GM21526 (cell line): ENCODE data around the gene KIF4A.
A peak's percentile ranks its signal among the peaks of the same experiment; 100 is the strongest.
"Not testable (repeated sequence)": the region's sequence is repeated elsewhere in the genome, so short reads cannot be mapped to it uniquely, and the experiment has no call there.

Experiments used
- ATAC-seq: cut with Tn5 transposase; IDR thresholded peaks from one replicate; pipeline ENCODE4 v1.9.1; 2021; ENCODE audit warnings: moderate library complexity; ENCODE audit not compliant: unreplicated experiment, low FRiP score

The KIF4A gene

DNA sequence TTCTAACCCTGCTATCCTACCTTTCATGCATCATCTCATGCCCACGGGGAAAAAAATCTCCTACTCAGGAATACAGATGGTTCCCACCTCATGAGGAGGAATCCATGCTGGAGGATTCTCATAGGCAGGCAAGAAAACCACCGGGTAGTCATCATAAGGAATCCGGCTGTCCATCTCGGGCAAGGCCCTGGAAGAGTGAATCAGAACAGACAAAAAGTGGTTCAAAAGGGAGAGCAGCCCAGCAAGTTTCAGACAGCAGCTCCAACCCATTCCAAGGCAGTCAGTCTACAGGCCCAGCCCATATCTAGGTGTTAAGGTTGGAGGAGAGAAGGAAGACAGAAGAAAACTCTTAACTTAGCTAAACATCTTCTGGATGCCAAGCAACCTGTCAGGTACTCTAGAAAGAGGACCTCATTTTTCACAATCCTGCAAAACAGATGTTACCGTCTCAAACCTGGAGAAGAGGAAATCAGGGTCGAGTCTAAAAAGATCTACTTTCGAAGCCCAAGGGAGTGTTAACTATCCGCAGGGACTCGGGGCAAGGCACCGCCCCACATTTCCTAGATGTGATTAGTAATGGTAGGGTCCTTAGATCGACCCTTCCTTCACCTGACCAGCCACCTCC is 624 bp upstream of the KIF4A start:
- peak; percentile 28 for ATAC-seq

DNA sequence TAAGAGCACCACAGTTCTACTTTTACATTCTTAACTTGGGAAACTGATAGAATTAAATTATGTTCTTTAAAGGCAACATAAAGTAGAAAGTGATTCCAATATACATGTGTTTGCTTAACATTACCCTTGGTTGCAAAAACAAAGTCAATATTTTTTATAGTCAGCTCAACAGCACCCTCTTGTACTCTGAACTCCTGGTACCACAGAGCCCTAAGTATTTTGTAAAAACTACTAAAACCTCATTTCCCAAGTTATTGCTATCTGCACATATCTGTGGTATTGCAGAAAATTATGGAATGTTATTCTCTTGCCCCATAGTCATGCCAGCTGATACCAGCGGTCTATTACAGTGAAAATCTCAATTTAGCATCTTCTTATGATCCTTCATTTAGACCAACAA is 2.9 kb downstream of the KIF4A start:
- ATAC-seq, result no peak

DNA sequence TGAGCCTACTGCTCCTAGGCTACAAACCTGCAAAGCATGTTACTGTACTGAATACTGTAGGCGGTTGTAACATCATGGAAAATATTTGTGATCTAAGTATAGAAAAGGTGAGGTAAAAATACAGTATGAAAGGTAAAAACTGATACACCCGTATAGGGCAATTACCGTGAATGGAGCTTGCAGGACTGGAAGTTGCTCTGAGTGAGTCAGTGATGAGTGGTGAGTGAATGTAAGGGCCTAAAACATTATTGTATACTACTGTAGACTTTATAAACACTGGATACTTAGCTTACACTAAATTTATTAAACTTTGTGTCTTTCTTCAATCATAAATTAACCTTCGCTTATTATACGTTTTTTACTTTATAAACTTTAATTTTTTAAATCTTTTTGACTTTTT is 3.7 kb downstream of the KIF4A start:
- no peak for ATAC-seq

DNA sequence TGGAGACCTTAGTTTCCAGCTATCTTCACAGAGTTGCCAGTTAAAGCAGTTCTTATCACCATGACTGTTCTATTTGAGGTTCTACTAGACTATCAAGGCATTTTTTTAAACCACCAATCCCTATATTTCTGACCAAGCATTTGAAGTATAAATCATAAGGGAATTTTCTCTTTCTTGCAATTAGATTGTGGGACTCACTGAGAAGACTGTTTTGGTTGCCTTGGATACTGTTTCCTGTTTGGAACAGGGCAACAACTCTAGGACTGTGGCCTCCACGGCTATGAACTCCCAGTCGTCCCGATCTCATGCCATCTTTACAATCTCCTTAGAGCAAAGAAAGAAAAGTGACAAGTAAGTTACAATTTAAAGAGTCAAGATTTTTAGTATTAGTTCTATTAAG is 11.8 kb downstream of the KIF4A start:
- ATAC-seq, result no peak

DNA sequence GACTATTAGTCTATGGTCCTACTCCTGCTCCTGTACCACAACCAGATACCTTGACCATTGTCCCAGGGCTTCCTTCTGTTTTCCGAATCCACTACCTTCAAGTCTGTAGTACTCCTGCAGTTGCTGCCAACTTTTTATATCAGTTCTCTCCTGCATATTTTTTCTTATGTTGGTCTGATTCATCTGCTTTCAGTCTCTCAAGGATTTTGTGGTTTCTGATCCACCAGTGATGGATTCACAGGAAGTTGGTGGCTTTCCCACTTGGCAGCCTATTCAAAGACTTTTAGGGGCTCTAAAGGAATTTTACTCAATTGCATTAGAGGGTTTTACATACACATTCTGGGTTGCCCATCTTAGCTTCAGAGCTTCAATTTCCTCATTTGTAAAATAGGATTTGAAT is 23.6 kb downstream of the KIF4A start:
- no peak for ATAC-seq

DNA sequence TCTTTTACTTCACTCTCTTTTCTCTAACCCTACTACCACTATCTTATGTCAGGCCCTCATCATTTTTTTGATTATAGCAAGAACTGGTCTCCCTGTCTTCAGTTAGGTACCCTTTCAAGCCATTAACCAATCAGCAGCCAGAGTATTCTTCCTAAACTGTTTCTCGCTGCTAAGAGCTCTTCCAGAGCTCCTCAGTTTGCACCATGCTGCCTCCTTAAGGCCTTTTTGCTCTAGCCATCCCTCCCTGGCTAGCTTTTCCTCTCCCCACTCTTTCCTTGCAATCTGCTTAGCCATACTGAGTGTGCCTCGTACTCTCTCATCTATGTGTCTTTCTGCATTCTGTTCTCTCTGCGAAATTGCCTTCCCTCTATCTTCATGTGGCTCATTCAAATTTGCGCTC is 32.9 kb downstream of the KIF4A start:
- ATAC-seq, result no peak

DNA sequence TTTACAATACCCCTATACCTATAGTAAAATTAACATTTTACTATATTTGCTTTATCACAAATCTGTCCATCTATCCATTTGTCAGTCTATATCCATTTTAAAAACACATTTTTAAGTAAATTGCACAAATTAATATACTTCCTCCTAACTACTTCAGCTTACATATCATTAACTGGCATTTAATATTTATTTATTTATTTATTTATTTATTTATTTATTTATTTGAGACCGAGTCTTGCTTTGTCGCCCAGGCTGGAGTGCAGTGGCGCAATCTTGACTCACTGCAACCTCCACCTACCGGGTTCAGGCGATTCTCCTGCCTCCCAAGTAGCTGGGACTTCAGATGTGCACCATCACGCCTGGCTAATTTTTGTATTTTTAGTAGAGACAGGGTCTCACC is 33.7 kb downstream of the KIF4A start:
- ATAC-seq, result not testable (repeated sequence)

DNA sequence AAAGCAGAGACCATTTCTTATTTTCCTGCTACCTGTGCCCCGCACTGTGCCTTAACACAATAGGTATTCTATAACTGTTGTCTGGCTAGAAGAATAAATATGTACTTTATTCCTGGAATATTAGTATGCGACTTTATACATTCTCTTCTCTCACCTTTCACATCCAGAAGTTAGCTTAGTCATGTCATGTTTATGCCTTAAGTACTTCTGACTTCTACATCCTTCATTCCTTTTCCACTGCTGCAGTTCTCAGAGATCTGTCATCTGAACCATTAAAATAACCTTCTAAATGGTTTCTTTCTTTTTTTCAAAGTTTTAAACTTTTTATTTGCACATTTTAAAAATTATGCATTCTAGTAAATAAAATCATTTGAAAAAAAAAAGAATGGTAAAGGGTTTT is 34.4 kb downstream of the KIF4A start:
- ATAC-seq, result no peak

DNA sequence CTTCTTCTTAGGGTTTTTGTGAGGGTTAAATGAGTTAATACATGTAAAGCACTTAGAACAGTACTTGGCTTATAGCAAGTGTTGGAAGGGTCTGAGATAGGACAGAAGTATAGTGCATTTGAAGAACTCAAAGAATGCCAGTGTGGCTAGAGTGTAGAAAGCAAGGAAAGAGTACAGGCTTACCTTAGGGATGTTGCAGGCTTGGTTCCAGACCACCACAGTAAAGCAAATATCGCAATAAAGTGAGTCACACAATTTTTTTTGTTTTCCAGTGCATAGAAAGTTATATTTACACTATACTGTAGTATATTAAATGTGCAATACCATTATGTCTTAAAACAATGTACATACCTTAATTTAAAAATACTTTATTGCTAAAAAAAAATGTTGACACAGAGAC is 41.3 kb downstream of the KIF4A start:
- ATAC-seq, result no peak

DNA sequence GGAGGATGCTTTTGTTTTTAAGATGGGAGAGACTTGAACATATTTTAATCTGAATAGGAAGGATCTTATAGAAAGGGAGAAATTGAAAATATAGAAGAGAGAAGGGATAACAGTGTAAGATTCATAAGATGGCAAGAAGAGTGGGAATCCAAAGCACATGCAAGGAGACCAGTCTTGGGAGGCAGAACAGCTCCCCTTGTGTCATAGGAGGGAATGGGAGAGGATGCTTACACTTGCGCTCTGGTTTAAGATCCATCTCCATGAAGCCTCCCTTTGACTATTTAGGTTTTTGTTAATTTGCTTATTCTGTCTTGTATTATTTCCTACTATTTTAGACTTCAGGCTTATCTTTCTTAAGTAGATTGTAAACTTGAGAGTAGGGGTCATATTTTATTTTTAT is 42.7 kb downstream of the KIF4A start:
- ATAC-seq, result no peak

DNA sequence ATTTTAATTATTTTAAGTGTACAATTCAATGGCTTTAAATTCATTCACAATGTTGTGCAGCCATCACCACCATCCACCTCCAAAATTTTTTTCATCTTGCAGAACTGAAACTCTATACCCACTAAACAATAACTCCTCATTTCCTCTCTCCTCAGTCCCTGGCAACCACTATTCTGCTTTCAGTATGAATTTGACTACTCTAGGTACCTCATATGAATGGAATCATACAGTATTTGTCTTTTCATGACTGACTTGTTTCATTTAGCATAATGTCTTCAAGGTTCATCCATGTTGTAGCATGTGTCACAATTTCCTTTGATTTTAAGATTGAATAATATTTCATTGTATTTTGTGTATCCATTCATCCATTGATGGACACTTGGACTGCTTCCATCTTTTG is 46.9 kb downstream of the KIF4A start:
- peak; percentile 99 for ATAC-seq

DNA sequence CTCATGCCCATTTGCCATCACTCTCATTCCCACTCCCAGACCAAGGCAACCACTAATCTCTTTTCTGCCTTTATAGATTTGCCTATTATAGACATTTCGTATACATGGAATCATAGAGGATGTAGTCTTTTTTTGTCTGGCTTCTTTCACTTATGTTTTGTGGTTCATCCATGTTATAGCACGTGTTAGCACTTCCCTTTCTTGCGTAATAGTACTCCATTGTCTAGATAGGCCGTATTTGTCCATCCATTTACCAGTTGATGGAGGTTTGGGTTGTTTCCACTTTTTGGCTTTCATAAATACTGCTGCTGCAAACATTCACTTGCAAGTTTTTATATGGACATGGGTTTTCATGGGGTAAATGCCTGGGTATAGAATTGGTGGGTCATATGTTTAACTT is 48.4 kb downstream of the KIF4A start:
- no peak for ATAC-seq

DNA sequence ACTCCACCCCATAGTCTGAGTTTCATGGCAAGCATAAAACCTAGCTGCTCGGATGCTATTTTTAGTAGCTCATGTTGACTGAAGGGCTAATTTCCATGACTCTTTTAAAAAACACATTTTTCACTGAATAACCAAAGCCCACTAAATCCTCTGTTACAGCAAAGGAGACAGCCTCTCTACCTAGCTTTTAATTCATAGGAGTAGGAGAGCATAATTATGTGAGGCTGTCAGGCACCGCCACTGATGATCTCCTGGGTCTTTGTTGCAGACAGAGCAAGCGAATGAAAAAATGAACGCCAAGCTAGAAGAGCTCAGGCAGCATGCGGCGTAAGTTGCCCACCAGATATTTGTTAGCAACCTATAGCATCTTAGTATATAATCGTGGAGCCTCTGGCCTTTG is 53.5 kb downstream of the KIF4A start:
- no peak for ATAC-seq

DNA sequence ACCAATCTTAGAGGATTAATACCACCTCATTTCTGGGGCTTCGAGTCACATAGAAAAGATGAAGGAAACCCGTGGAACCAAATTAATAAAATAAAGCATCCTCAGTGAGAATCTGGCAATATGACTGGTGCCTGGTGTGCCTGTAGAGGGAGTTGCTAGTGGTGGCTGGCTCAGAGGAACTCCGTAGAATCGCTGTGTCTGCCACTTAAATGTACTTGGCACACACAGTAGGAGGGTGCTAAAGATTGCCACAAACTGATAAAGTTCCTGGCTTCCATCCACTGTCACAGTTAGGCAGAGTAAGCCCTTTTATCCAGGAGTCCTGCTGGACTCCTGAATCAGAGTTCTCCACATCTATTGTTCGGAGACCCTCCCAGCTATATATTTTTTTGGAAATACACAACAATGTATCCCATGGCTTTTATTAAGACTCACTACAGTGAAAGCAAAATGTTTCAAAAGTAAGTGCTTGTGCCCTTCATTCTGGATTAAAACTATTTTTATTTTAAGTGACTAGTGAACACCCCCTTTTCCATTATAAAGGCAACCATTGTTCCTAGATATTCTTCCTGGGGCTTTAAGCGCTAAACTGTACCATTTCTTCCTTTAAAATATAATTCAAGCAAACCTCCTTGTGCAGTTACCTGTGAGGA is 56.6 kb downstream of the KIF4A start:
- no peak for ATAC-seq

DNA sequence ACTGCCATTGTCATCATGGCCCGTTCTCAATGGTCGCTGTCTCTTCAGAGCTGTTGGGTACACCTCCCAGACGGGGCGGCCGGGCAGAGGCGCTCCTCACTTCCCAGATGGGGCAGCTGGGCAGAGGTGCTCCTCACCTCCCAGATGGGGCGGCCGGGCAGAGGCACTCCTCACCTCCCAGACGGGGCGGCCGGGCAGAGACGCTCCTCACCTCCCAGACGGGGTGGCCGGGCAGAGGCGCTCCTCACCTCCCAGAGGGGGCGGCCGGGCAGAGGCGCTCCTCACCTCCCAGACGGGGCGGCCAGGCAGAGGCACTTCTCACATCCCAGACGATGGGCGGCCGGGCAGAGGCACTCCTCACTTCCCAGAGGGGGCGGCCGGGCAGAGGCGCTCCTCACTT is 58.9 kb downstream of the KIF4A start:
- not testable (repeated sequence) for ATAC-seq

DNA sequence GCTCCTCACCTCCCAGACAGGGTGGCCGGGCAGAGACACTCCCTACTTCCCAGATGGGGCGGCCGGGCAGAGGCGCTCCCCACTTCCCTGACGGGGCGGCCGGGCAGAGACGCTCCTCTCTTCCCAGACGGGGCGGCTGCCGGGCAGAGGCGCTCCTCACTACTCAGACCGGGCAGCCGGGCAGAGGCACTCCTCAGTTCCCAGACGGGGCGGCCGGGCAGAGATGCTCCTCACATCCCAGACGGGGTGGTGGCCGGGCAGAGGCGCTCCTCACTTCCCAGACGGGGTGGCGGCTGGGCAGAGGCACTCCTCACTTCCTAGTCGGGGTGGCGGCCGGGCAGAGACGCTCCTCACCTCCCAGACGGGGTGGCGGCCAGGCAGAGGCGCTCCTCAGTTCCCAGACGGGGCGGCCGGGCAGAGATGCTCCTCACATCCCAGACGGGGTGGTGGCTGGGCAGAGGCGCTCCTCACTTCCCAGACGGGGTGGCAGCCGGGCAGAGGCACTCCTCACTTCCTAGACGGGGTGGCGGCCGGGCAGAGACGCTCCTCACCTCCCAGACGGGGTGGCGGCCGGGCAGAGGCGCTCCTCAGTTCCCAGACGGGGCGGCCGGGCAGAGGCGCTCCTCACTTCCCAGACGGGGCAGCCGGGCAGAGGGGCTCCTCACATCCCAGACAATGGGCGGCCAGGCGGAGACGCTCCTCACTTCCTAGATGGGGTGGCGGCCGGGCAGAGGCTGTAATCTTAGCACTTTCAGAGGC is 59.6 kb downstream of the KIF4A start:
- not testable (repeated sequence) for ATAC-seq

DNA sequence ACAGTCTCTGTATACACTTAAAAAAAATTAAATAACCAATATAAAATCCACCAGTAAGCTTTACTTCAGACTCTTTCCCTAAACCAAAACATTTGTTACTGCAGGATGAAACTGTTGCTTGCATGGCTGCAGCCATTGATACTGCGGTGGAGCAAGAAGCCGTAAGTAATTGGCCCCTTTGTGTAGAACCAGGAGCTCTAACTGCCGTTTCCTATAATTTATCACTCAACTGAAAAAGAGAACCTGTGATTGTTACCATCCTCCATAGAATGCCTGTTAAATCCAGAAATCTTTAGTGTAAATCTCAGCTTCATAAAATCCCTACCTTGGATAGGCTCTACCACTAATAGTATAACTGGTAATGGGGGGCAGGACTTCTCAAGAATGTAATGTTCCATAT is 62.6 kb downstream of the KIF4A start:
- ATAC-seq, result no peak

DNA sequence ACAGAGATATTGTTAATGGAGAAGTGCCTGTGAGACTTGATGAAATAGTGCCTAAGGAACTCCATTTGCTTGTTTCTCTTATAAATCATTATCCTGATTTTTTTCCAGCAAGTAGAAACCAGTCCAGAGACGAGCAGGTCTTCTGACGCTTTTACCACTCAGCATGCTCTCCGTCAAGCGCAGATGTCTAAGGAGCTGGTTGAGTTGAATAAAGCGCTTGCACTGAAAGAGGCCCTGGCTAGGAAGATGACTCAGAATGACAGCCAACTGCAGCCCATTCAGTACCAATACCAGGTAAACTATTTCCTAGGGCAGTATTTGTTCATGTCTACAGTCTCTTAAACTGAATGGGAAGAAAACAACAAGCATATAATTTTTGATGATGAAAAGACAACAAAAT is 63.6 kb downstream of the KIF4A start:
- no peak for ATAC-seq

DNA sequence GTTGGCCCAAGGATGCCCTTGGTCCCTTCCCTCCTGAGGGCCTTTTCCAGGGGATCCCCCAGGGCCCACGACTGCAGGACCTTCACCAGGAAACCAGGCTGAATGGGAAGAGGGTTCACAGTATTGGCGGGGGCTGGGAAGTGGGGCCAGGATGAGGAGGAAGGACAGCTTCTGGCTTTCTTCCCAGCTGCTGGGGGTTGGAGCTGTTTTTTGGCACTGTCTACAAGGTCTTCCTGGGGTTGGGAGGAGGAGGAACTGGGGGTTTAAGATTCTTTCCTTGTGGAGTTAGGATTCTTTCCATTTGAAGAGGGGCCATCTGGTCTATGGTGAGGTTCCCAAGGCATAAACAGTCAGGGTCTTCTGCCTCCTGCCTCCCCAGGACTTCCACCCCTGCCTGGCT is 64.8 kb downstream of the KIF4A start:
- no peak for ATAC-seq

DNA sequence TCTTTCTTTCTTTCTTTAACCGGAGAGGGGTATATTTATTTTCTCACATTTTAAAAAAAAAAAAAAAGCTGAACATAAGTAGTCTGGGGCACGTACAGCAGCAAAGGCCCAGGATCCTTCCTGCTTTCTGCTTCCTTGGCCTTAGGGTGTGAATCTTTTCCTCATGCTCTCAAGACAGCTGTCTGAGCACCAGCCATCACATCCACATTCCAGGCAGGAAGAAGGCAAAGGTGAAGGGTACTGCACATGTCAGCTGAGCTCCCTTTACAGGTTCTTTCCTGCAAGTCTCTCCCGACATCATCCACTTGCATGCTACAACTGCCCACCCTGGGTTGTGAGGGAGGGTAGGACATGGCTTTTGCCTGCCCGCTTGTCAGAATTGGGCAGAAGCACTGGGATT is 69.6 kb downstream of the KIF4A start:
- ATAC-seq, result no peak

DNA sequence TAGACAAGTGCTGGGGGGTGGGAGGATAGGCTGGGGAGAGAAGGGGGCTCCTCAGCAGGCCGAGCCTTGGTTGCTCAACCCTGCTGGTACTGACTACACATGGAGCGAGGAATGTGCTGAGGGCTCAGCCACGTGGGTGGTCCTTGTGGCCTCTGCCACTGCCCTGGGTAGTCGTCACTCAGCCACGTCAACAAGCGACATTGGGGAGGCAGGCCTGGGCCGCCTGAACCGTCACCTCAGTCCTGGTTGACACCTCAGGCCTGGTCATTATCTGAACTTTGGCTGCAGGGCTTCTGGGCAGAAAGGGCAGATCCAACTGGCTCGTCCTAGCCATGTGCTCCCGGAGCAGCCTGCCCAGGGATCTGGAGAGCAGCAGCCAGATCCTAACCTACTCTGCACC is 70.5 kb downstream of the KIF4A start:
- no peak for ATAC-seq

DNA sequence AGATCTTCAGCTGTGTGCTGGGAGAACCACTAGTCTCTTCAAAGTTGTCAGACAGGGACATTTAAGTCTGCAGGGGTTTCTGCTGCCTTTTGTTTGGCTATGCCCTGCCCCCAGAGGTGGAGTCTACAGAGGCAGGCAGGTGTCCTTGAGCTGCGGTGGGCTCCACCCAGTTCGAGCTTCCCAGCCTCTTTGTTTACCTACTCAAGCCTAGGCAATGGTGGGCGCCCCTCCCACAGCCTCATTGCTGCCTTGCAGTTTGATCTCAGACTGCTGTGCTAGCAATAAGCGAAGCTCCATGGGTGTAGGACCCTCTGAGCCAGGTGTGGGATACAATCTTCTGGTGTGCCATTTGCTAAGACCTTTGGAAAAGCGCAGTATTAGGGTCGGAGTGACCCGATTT is 78.8 kb downstream of the KIF4A start:
- ATAC-seq, result not testable (repeated sequence)
